Measurements from ENCODE around the gene CD177.

The CD177 gene

GRCh38 chr19:43311256-43311655, 42.2 kb upstream of the CD177 start:
- TF ChIP-seq, protein P1, sequence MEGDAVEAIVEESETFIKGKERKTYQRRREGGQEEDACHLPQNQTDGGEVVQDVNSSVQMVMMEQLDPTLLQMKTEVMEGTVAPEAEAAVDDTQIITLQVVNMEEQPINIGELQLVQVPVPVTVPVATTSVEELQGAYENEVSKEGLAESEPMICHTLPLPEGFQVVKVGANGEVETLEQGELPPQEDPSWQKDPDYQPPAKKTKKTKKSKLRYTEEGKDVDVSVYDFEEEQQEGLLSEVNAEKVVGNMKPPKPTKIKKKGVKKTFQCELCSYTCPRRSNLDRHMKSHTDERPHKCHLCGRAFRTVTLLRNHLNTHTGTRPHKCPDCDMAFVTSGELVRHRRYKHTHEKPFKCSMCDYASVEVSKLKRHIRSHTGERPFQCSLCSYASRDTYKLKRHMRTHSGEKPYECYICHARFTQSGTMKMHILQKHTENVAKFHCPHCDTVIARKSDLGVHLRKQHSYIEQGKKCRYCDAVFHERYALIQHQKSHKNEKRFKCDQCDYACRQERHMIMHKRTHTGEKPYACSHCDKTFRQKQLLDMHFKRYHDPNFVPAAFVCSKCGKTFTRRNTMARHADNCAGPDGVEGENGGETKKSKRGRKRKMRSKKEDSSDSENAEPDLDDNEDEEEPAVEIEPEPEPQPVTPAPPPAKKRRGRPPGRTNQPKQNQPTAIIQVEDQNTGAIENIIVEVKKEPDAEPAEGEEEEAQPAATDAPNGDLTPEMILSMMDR (IDR thresholded peaks at IDR 0.05; ENCODE audit: control insufficient read depth, insufficient read depth, low read depth, low read length, missing control alignments) = no peak
- no peak overlapping the region for H3K4me3 ChIP-seq (ENCODE audit: control insufficient read depth, low read depth, low read length)
- no peak for DNase-seq (ENCODE audit: low read depth)

DNA sequence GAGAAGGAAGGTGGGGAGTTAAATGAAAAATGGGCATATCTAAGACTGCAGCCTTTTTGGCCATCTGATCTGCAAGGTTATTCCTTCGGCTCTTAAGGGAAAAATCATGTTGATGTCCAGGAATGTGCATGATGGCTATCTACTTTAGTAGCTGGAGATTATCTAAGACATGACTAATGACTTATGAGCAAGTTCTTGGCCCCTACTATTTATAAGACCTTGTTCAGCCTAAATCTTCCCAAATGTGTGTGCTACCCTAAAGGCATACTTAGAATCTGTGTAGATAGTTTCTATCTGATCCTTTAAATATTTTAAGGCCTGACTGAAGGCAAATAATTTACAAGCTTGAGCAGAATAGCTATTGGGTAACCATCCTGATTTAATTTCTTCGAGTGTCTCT, 41.8 kb upstream of the CD177 start:
- no peak overlapping the region for H3K4me3 ChIP-seq (ENCODE audit: control insufficient read depth, low read depth, low read length)
- no peak for DNase-seq (ENCODE audit: low read depth)
- TF ChIP-seq, protein P1 (IDR thresholded peaks at IDR 0.05; ENCODE audit: control insufficient read depth, insufficient read depth, low read depth, low read length, missing control alignments) = no peak

DNA sequence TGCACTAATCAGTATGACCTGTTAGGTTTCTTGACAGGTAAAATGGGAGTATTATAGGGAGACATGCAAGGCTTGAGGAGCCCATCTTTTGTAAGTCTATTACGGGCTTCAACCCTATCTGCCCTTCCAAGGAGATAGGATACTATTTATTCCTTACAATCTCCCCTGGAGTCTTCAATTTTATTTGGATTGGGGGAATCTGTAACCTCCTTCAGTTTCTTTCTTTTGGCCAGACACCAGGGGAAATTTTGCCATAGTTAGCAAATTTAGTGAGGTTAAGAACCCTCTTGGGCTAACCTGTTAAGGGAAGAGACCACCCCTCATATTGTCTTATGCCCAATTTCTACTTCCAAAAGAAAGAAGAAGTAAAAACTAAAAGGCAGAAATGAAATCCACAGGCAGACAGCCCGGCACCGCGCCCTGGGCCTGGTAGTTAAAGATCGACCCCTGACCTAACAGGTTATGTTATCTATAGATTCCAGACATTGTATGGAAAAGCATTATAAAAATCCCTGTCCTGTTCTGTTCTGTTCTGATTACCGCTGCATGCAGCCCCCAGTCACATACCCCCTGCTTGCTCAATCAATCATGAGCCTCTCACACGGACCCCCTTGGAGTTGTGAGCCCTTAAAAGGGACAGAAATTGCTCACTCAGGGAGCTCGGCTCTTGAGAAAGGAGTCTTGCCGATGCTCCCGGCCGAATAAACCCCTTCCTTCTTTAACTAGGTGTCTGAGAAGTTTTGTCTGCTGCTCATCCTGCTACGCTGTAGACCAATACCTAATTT, 39.6 kb upstream of the CD177 start:
- H3K4me3 ChIP-seq (ENCODE audit: control insufficient read depth, low read depth, low read length) = no peak overlapping the region
- TF ChIP-seq, protein P1 (IDR thresholded peaks at IDR 0.05; ENCODE audit: control insufficient read depth, insufficient read depth, low read depth, low read length, missing control alignments) = no peak
- DNase-seq (ENCODE audit: low read depth) = no peak

DNA sequence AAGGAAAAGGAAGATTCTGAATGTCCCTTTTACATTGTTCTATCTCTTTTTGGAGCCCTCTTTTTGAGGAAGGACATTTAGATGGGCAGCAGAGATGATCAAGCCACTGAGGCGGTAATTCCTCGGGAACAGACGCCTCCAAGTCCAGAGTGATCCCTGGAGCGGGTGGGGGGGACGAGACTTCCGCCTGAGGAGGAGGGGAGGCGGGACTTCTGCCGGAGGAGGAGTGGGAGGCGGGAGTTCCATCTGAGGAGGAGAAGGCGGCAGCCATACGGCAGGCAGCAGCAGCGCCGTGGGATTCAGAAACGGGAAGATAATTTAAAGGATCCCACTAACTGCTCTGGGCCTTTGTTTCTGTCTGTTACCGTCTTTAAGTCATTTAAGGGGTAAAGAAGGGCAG, 37.6 kb upstream of the CD177 start:
- H3K4me3 ChIP-seq (ENCODE audit: control insufficient read depth, low read depth, low read length) = no peak overlapping the region
- DNase-seq (ENCODE audit: low read depth) = no peak
- TF ChIP-seq, protein P1 (IDR thresholded peaks at IDR 0.05; ENCODE audit: control insufficient read depth, insufficient read depth, low read depth, low read length, missing control alignments) = no peak

GRCh38 chr19:43316591-43317319, 36.7 kb upstream of the CD177 start:
- H3K4me3 ChIP-seq (ENCODE audit: control insufficient read depth, low read depth, low read length) = no peak overlapping the region
- TF ChIP-seq, protein P1 (IDR thresholded peaks at IDR 0.05; ENCODE audit: control insufficient read depth, insufficient read depth, low read depth, low read length, missing control alignments) = peak; percentile 80
- DNase-seq (ENCODE audit: low read depth) = no peak

GRCh38 chr19:43318203-43318602, 35.3 kb upstream of the CD177 start:
- TF ChIP-seq, protein P1 (IDR thresholded peaks at IDR 0.05; ENCODE audit: control insufficient read depth, insufficient read depth, low read depth, low read length, missing control alignments) = no peak
- H3K4me3 ChIP-seq (ENCODE audit: control insufficient read depth, low read depth, low read length) = no peak overlapping the region
- no peak for DNase-seq (ENCODE audit: low read depth)
